ENCODE results near the gene PIGT.

The PIGT gene

GRCh38 chr20:45432294-45432693 is 16.4 kb downstream of the PIGT start:
- DNase-seq: no peak

GRCh38 chr20:45433316-45433715 is 17.4 kb downstream of the PIGT start:
- no peak for DNase-seq

DNA sequence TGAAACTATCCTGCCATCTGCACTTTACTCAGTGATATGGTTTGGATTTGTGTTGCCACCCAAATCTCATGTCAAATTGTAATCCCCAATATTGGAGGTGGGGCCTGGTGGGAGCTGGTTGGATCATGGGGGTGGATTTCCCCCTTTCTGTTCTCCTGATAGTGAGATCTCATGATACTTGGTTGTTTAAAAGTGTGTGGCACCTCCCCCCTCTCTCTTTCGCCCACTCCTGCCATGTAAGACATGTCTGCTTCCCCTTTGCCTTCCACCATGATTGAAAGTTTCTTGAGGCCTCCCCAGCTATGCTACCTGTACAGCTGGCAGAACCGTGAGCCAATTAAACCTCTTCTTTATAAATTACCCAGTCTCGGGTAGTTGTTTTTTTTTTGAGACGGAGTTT is 18.0 kb downstream of the PIGT start:
- no peak for DNase-seq

DNA sequence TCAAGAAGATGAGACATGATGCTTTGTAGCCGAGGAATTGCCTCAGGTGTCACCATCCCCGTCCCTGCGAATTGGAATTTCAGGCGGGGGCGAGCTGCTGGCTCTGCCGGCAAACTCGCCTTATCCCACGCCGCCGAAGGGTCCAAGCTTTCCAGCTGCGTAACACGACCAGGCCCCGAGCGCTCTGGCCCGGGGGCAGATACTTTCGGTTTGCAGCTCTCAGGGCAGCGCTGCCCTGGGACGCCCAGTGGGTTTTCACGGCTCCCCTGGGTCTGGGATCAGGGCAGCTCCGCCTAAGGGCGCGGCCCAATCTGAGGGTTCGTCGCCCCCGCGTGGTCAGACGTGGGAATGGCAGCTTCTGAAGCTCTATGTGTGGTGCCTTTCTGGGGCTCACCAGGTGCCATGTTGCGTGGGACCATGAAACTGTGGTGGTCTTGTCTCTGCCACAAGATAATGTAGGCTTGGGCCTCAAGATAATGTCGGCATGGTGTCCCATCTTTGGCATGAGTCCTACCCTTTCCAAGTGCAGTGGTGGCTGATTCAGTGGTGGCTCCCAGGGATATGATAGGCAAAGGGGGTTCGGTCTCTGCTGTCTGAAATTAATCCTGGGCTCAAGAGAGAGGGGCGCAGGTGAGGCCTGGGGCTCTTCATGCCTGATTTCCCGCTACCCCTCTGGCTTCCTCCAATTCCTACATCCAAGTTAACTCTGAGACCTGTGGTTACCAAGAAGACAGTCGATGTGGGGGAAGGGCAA is 21.0 kb downstream of the PIGT start:
- peak; percentile 28 to 83 for DNase-seq

DNA sequence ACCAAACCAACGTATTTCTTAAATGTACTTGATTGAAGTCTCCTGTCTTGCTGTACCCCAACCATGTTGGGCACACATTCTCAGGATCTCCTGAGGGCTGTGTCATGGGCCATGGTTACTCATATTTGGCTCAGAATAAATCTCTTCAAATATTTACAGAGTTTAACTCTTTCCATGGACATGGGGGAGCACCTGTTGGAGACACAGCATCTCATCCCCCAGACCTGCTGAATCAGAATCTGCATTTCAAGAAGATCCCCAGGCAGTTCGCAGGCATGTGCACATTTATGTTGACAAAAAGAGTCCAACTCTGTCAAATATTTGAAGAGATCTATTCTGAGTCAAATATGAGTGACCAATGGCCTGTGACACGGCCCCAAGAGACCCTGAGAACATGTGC is 24.5 kb downstream of the PIGT start:
- no peak for DNase-seq

DNA sequence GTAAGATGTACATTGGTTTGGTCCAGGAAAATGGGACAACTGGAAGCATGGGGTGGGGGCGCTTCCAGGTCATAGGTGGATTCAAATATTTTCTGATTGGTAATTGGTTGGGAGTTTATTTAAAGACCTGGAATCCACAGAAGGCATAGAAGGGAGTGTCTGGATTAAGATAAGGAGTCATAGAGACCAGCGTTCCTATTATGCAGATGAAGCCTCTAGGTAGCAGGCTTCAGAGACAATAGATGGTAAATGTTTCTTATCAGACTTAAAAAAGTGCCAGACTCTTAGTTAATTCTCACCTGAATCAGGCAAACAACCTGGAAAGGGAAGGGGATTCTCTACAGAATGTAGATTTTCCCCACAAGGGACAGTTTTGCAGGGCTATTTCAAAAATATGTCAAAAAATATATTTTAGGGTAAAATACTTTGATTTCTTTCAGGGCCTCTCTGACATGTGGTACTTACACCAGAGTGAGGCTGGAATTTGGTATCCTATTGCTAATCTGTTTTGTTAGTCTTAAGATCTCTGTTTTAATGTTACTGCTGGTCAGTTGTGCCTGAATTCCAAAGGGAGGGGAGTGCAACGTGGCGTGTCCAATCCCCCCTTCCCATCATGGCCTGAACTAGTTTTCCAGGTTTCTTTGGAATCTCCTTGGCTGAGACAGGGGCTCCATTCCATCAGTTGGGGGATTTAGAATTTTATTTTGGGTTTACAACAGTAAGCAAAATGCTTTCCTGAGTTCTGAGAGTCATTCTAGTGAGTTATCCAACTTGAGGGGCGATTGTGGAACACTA is 25.1 kb downstream of the PIGT start:
- no peak for DNase-seq

- DNase-seq: no peak
Measured at GRCh38 chr20:45441746-45442145, 25.8 kb downstream of the PIGT start.

GRCh38 chr20:45444050-45444449 is 28.1 kb downstream of the PIGT start:
- no peak for DNase-seq

DNA sequence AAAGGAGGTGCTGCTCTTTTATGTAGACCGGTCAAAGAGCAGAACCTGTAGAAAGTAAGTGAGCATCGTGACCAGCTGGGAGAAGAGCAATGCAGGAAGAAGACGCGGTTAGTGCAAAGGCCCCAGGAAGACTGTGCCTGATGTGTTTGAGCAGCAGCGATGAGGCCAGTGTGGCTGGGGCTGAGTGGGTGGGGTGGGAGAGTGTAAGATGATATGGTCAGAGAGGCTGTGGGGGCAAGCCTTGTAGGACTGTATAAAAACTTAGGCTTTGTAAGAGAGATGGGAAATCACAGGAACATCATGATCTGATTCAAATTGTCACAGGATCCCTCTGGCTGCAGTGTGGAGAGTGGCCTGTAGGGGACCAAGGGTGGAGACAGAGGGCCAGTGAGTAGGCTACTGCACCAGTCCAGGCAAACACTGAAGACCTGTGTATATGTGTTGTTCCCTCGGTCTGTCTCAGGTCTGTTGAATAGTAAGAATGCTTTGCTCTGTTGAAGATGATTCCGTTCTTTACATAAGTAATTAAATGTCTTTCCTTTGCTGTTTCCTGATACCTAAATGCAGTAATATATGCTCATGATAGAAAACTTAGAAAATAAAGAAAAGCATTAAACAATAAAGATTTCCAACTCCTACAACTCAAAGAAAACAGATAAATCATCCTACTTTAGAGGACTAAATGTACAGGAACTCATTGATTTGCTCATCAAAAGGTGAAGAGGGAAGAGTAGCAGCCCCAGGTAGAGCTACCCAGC is 30.0 kb downstream of the PIGT start:
- DNase-seq: peak; percentile 1 to 28

DNA sequence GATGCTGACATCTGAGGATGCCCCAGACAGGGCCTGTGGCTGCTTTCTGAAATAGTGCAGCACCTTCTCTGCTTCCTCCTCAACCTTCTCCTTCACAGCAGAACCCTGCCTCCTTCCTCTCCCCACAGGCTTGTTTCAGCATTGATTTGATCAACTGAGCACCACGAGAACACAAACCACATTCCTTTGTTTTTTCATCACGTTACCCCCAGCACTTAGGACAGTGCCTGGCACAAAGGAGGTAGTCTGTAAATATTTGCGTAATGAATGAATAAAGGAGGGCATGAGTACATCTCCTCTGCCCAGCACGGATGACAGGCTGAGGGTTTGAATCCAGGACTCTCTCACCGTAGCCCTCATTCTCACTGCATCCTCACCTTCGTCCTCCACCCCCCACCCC is 32.3 kb downstream of the PIGT start:
- DNase-seq: no peak

DNA sequence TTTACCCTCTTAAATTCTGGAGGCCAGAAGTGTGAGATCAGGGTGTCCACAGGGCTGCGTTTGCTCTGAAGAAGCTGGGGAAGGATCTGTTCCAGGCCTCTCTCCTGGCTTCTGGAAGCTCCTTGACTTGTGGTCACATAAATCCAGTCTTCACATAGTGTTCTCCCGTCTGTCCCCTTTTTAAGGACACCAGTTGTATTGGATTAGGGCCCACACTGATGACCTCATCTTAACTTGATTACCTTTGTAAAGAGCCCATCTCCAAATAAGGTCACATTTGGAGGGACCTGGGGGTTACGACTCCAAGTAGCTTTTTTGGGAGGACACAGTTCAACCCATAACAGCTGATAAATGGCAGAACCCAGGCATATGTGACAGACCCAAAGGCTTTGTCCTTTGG is 33.6 kb downstream of the PIGT start:
- no peak for DNase-seq

GRCh38 chr20:45450097-45450818 is 34.3 kb downstream of the PIGT start:
- DNase-seq: peak; percentile 14 to 38

DNA sequence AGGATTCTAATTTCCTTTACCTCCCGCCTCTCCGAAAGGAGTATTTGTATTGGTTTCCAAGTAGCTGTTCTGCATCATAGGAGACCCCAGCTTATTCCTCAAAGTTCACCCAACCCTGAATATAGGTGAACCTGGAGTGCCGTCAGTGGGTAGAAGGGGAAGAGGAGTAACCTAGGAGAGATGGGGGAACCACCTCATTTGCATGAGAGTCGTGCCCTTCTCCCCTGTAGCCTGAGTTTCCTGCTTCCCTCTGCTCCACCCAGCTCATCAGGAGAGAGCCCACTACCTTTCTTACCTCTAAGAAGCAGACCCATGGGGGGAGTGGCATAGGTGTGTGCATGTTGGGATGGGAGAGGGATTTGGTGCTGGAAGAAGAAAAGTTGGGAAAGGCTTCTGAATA is 36.3 kb downstream of the PIGT start:
- DNase-seq: no peak

GRCh38 chr20:45452772-45453691 is 37.1 kb downstream of the PIGT start:
- peak in 1 of 2 experiments; percentile 30 for DNase-seq

DNA sequence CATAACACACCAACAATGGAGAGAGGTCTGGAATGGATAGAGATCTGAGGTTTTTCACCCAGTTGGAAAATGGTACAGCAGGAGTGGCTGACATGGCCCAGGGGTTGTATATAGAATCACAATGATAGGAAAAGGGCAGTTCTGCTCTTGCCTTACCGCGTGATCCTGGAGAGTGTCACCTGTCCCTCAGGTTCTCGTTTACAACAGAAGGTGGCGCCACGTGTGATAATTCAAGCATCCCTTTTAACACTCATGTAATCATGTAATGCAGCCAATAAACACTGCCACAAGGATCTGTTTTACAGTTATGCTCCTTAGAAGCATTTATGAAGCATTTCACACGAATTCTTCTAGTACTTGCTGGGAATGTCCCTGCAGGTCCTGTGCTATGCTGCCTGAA is 40.7 kb downstream of the PIGT start:
- peak; percentile 3 to 34 for DNase-seq

DNA sequence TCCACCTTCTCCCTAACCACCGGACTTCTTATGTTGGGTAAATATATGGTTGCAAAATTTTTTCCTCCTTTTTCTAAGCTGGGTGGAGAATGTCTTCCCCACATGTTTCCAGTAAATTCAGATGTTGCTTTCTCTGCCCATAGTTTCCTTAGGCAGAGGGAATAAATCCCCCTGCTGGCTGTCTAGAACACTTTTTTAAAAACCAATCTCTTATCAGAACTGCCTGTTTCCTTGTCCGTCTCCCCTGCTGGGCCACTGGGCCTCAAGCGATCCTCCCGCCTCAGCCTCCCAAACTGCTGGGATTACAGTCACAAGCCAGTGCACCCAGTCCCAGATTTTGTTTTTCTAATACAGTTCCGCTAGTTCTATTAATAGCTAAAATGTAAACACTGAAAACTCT is 43.7 kb downstream of the PIGT start:
- DNase-seq: no peak

DNA sequence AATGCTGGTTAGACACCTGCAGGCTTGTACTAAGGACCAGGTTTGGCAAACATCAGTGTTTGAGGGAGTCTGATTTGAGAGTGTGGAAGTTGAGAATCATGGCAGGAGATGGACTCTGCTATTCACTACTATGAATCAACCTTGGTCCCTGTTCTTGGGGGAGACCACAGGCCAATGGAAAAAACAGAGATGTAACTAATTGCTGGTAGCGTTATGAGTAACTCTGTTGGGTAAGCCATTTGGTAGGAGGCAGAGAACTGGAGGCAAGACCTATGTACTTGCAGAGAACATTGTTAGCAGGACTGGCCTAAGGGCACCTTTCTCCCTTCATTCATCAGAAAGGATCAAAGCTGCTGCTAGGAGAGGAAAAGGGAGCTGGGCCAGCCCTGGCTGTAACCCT is 45.3 kb downstream of the PIGT start:
- DNase-seq: no peak

DNA sequence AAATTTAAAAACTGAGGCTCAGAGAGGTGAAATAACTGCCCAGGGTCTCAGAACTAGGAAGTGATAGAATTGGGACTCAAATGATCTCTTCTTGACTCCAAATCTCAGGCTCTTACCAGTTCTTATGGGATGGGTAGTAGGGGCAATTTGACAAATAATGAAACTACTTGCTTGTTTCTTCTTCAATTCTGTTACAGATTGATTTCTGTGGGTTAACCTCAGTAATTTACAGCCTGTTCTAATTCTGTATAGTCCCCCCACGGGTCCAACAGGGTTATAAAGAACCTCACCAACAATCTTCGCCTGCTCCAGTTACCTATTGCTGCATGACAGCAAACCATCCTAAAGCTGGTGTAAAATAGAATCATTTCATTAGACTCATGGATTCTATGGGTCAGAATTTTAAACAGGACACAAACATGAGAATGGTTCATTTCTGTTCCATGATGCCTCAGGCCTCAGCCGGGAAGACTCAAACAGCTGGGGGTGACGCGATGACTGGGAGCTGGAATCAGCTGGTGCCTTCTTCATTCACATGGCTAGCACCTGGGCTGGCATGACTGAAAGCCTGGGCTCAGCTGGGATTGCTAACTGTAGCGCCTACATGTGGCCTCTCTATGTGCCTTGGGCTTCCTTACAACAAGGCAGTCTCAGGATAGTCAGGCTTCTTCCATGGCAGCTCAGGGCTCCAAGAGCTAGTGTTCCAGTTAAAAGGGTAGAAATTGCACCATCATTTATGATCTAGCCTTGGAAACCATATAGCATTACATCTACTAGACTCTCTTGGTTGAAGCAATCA is 47.0 kb downstream of the PIGT start:
- no peak for DNase-seq

- DNase-seq: no peak
Measured at GRCh38 chr20:45463709-45464108, 47.8 kb downstream of the PIGT start.

DNA sequence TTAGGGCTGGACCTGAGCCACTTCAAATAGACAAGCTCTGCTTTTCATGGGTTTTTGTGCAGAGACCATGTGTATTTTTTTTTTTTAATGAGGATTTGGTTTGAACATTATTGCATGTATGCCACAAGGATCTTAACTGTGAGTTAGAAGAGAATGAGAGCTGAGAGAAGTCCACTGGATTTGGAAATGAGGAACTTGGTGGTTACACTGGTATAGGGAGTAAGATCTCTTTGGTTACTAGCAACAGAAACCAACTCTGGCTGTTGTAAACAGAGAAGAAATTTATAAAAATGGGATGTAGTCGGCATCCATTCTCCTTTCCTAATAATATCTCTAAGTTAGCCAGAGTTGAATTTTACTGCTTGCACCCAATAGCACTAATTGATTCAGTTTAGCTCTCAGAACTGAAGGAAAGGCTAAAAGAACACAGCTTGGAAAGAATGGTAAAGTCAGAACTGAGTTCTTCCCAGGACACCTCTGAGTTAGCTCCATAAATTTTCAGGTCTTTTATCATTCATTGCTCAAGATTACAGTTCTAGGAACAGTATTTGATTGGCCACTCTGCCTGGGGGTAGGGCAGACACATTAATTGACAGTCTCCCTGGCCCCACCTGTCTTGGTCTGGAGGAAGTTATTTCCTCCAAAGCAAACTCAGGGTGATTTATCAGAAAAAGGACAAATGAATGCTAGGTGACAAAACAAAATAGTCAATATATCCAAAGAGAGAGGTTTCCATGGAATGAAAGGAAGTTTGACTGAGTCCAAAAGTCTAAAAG is 49.7 kb downstream of the PIGT start:
- no peak for DNase-seq
